ENCODE results near the gene RANGAP1. TPM values are rescaled to one million over a fixed set of nuclear protein-coding genes. Genes with fewer than 3 reads are reported as not detected.

The RANGAP1 gene
- total and polyA plus RNA-seq, 2 of the 8 experiments (the other 6 are each of a cell fraction or from before 2014, with no cell fraction given) = 121 to 171 TPM

DNA sequence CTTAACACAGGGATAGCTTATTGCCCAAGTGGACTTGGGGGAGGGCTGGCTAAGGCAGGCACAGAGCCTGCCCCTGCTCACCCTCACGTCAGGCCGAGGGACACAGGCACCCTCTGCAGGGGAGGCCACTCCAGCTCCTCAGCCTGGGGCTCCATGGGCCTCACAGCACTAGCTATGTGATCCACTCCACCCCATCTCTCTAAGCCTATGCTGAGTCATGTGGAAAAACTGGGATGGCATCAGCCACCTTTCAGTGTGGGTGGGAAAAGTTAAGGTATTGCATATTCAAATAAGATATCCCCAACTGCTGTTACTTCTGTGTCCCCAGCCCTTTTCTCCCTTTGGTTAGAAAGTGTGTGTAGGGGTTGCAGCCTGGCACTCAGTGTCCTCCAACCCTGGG is 22.3 kb downstream of the RANGAP1 start:
- no peak overlapping the region for H4K8ac ChIP-seq (ENCODE audit: extremely low read depth, insufficient read depth, low read length)
- peaks cover 59 to 90% (median 80%) of the 10 kb centered on the region in 4 experiments for H3K36me3 ChIP-seq (ENCODE audit: control insufficient read depth in 2 of 4, insufficient read depth in 4 of 4, low read length in 3 of 4)
- no peak overlapping the region for H2BK12ac ChIP-seq (ENCODE audit: low read depth, low read length)
- TF ChIP-seq SAP30 (IDR thresholded peaks at IDR 0.05; ENCODE audit: insufficient read depth, insufficient replicate concordance, low read length) (no peak), SP2 (IDR thresholded peaks at IDR 0.05; ENCODE audit: low read length) (no peak), CHD2 (IDR thresholded peaks at IDR 0.05; ENCODE audit: low read length) (no peak), KDM4A (IDR thresholded peaks at IDR 0.05; ENCODE audit: low read depth, low read length, severe bottlenecking) (no peak), POLR2A (IDR thresholded peaks at IDR 0.05; ENCODE audit: control extremely low read depth in 1 of 2, low read depth in 2 of 2, low read length in 2 of 2) (no peak), RBBP5 (IDR thresholded peaks at IDR 0.05; ENCODE audit: borderline replicate concordance, low read depth, low read length) (no peak), PHF8 (conservative IDR thresholded peaks at IDR 0.05; ENCODE audit: low read depth, low read length) (no peak), BACH1 (IDR thresholded peaks at IDR 0.05; ENCODE audit: low read length) (no peak), NRF1 (IDR thresholded peaks at IDR 0.05; ENCODE audit: low read depth, low read length) (no peak)
- TF ChIP-seq, protein P1, sequence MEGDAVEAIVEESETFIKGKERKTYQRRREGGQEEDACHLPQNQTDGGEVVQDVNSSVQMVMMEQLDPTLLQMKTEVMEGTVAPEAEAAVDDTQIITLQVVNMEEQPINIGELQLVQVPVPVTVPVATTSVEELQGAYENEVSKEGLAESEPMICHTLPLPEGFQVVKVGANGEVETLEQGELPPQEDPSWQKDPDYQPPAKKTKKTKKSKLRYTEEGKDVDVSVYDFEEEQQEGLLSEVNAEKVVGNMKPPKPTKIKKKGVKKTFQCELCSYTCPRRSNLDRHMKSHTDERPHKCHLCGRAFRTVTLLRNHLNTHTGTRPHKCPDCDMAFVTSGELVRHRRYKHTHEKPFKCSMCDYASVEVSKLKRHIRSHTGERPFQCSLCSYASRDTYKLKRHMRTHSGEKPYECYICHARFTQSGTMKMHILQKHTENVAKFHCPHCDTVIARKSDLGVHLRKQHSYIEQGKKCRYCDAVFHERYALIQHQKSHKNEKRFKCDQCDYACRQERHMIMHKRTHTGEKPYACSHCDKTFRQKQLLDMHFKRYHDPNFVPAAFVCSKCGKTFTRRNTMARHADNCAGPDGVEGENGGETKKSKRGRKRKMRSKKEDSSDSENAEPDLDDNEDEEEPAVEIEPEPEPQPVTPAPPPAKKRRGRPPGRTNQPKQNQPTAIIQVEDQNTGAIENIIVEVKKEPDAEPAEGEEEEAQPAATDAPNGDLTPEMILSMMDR (IDR thresholded peaks at IDR 0.05; ENCODE audit: control extremely low read depth in 1 of 3, insufficient read depth in 1 of 3, low read depth in 1 of 3, low read length in 3 of 3) = no peak
- 92% methylated on average over 2 of the region's 2 CpGs; no CpG with 5 or more reads in 1 of the 2 experiments for WGBS, 2 experiments (ENCODE audit: extremely low coverage in 1 of 2, insufficient coverage in 1 of 2, insufficient read length in 1 of 2, insufficient replicate concordance in 2 of 2, low coverage in 1 of 2, low lambda C conversion rate in 2 of 2, missing lambda C conversion rate in 1 of 2)
- H3K4ac ChIP-seq (replicated peaks; ENCODE audit: insufficient read length, low read depth, low read length) = no peak overlapping the region
- H2BK120ac ChIP-seq (replicated peaks; ENCODE audit: low read depth, low read length) = no peak overlapping the region
- no peak overlapping the region for H3K9ac ChIP-seq (replicated peaks in 1 of 4; ENCODE audit: extremely low read depth in 1 of 4, low read depth in 3 of 4, low read length in 3 of 4)
- no peak overlapping the region for H3K14ac ChIP-seq (ENCODE audit: insufficient read length)
- no peak overlapping the region for H3K23ac ChIP-seq (ENCODE audit: insufficient read length)
- H2AFZ ChIP-seq (ENCODE audit: low read length) = no peak overlapping the region
- H4K5ac ChIP-seq (ENCODE audit: insufficient read length, low read depth, low read length) = no peak overlapping the region
- H3K56ac ChIP-seq (replicated peaks; ENCODE audit: insufficient read length, low read depth, low read length) = no peak overlapping the region
- no peaks in the 10 kb centered on the region; a peak in 1 of 4 replicates for H3K79me2 ChIP-seq (ENCODE audit: control insufficient read depth in 1 of 2, insufficient read depth in 2 of 2, low read length in 2 of 2)
- ChIA-PET POLR2A (ENCODE audit: partially characterized antibody) (interaction anchor here (1.5 to 3.9 kb wide), 4 partner anchors 12 to 18 kb away, joined by 8 to 26 read pairs (median 11); no protein-coding TSS in a partner anchor), CTCF (ENCODE audit: partially characterized antibody) (interaction anchor here (1.4 to 1.6 kb wide), 2 partner anchors 18 to 102 kb away, joined by 3 to 7 read pairs; no protein-coding TSS in a partner anchor)
- H2BK20ac ChIP-seq (ENCODE audit: low read length) = no peak overlapping the region
- H3K27ac ChIP-seq (ENCODE audit: low read depth, low read length) = no peak overlapping the region
- H3K18ac ChIP-seq (ENCODE audit: extremely low read depth, low read length) = no peak overlapping the region
- H2BK5ac ChIP-seq (ENCODE audit: low read depth, low read length) = no peak overlapping the region; the same call in 1 of the 2 replicates
- no peaks in the 10 kb centered on the region for H3K9me3 ChIP-seq (ENCODE audit: insufficient read depth in 2 of 2, low read depth in 1 of 2, low read length in 1 of 2)
- H2AK5ac ChIP-seq (ENCODE audit: low read depth, low read length) = no peak overlapping the region
- H3K27me3 ChIP-seq (replicated peaks in 1 of 4; ENCODE audit: control insufficient read depth in 3 of 4, extremely low read depth in 1 of 4, insufficient read depth in 3 of 4, low read length in 3 of 4) = no peaks in the 10 kb centered on the region
- no peak overlapping the region for H4K91ac ChIP-seq (replicated peaks; ENCODE audit: insufficient read length, low read length)
- FAIRE-seq = no peak
- no peak for DNase-seq (ENCODE audit: low read depth in 1 of 2, low spot score in 2 of 2)
- H3K23me2 ChIP-seq (ENCODE audit: low read depth, low read length) = no peaks in the 10 kb centered on the region
- H3K4me3 ChIP-seq (ENCODE audit: extremely low read depth in 1 of 4, insufficient read depth in 2 of 4, low read depth in 3 of 4, low read length in 4 of 4) = no peak overlapping the region
- no peaks in the 10 kb centered on the region for H3K4me1 ChIP-seq (replicated peaks in 1 of 4; ENCODE audit: control insufficient read depth in 3 of 4, insufficient read depth in 4 of 4, low read length in 3 of 4)
- H2BK15ac ChIP-seq (ENCODE audit: low read length) = no peak overlapping the region
- H3K79me1 ChIP-seq (ENCODE audit: low read depth, low read length) = peaks cover 13% of the 10 kb centered on the region
- no peak overlapping the region for H3K4me2 ChIP-seq (ENCODE audit: insufficient read depth in 1 of 2, low read depth in 2 of 2, low read length in 2 of 2)
- H4K20me1 ChIP-seq (replicated peaks in 1 of 2; ENCODE audit: control insufficient read depth in 1 of 2, insufficient read depth in 2 of 2, low read length in 2 of 2) = peaks cover 15 to 26% of the 10 kb centered on the region in 2 experiments
